Nephron progenitor cell (in vitro differentiated cells): ENCODE data around the gene DERL3.
"Not testable (repeated sequence)": the region's sequence is repeated elsewhere in the genome, so short reads cannot be mapped to it uniquely, and the experiment has no call there.

Source experiments
- DNase-seq: peaks from one replicate; pipeline ENCODE4 v3.0.0; 2021
- H3K27ac Mint-ChIP-seq: 2 replicates; pipeline ENCODE4 v1.8.0; 2021; ENCODE audit warnings: mild to moderate bottlenecking, moderate library complexity, mixed read lengths
- H3K27me3 Mint-ChIP-seq: 2 replicates; pipeline ENCODE4 v1.8.0; 2021; ENCODE audit warnings: mild to moderate bottlenecking, low read depth, mixed read lengths; ENCODE audit not compliant: poor library complexity
- H3K36me3 Mint-ChIP-seq: 2 replicates; pipeline ENCODE4 v1.8.0; 2021; ENCODE audit warnings: low read depth, mixed read lengths
- H3K4me1 Mint-ChIP-seq: 2 replicates; pipeline ENCODE4 v1.8.0; 2021; ENCODE audit warnings: mixed read lengths
- H3K4me3 Mint-ChIP-seq: 2 replicates; pipeline ENCODE4 v1.8.0; 2021; ENCODE audit warnings: mild to moderate bottlenecking, moderate library complexity, mixed read lengths
- H3K9me3 Mint-ChIP-seq: 2 replicates; pipeline ENCODE4 v1.8.0; 2021; ENCODE audit warnings: mild to moderate bottlenecking, moderate library complexity, mixed read lengths
- TF ChIP-seq, protein P1 (sequence below): fragments of 200-600 bp; sonication (generic); IDR thresholded peaks from 2 replicates; pipeline ENCODE4 v1.5.0; 2021; ENCODE audit warnings: antibody characterized with exemption

The DERL3 gene

GRCh38 chr22:23875801-23876200 is 37.0 kb upstream of the DERL3 start:
- Mint-ChIP-seq H3K9me3 (no peaks in the 10 kb centered on the region), H3K27me3 (peaks cover 7% of the 10 kb centered on the region), H3K36me3 (peaks cover 59% of the 10 kb centered on the region), H3K4me1 (peaks cover 12% of the 10 kb centered on the region), H3K27ac (no peak overlapping the region), H3K4me3 (no peak overlapping the region)
- TF ChIP-seq, protein P1, sequence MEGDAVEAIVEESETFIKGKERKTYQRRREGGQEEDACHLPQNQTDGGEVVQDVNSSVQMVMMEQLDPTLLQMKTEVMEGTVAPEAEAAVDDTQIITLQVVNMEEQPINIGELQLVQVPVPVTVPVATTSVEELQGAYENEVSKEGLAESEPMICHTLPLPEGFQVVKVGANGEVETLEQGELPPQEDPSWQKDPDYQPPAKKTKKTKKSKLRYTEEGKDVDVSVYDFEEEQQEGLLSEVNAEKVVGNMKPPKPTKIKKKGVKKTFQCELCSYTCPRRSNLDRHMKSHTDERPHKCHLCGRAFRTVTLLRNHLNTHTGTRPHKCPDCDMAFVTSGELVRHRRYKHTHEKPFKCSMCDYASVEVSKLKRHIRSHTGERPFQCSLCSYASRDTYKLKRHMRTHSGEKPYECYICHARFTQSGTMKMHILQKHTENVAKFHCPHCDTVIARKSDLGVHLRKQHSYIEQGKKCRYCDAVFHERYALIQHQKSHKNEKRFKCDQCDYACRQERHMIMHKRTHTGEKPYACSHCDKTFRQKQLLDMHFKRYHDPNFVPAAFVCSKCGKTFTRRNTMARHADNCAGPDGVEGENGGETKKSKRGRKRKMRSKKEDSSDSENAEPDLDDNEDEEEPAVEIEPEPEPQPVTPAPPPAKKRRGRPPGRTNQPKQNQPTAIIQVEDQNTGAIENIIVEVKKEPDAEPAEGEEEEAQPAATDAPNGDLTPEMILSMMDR, result no peak
- no peak for DNase-seq

GRCh38 chr22:23874871-23875270 is 36.1 kb upstream of the DERL3 start:
- Mint-ChIP-seq H3K36me3 (peaks cover 57% of the 10 kb centered on the region), H3K4me1 (peaks cover 12% of the 10 kb centered on the region), H3K9me3 (no peaks in the 10 kb centered on the region), H3K27me3 (peaks cover 7% of the 10 kb centered on the region), H3K4me3 (no peak overlapping the region), H3K27ac (no peak overlapping the region)
- TF ChIP-seq, protein P1, result no peak
- DNase-seq, result no peak

DNA sequence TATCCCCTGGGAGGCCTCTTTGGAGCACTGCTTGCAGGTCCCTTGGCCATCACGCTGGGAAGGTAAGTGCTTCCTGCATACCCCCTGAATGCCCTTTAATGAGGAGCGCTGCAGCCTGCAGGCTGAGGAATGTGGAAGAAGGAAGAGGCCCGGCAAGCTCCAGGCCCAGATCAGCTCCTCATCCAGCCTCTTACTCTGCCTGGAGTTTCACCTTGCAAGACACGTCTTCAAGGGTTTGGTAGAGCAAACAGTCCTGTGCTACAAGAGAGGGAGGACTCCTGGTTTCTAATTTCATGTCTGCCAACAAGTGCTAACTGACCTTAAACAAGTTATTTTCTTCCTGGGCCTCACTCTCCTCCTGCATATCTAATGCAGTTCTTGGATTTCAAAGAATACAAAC is 29.8 kb upstream of the DERL3 start:
- no peaks in the 10 kb centered on the region for H3K27me3 Mint-ChIP-seq
- H3K27ac Mint-ChIP-seq, result no peak overlapping the region
- DNase-seq, result no peak
- TF ChIP-seq, protein P1, result no peak
- no peaks in the 10 kb centered on the region for H3K4me1 Mint-ChIP-seq
- no peaks in the 10 kb centered on the region for H3K9me3 Mint-ChIP-seq
- peaks cover 44% of the 10 kb centered on the region for H3K36me3 Mint-ChIP-seq
- no peak overlapping the region for H3K4me3 Mint-ChIP-seq

DNA sequence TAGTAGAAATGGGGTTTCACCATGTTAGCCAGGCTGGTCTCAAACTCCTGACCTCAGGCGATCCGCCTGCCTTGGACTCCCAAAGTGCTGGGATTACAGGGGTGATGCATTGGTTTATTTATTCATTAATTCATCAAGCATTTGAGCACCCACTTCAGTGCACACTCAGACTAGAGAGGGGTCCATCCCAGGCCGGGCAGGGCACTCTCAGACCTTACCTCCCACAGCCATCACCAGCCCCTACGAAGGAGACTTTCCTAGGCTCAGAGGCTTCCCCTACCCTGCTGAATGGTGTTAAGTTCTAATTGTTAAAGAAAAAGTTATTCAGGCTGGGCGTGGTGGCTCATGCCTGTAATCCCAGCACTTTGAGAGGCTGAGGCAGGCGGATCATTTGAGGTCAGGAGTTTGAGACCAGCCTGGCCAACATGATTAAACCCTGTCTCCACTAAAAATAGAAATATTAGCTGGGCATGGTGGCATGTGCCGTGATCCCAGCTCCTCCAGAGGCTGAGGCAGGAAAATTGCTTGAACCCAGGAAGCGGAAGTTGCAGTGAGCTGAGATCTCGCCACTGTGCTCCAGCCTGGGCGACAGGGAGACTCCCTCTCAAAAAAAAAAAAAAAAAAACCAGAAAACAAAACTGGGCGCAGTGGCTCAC is 25.8 kb upstream of the DERL3 start:
- not testable (repeated sequence) for H3K4me3 Mint-ChIP-seq, H3K27ac Mint-ChIP-seq, DNase-seq, H3K4me1 Mint-ChIP-seq, H3K27me3 Mint-ChIP-seq, H3K9me3 Mint-ChIP-seq
- peaks cover 42% of the 10 kb centered on the region for H3K36me3 Mint-ChIP-seq

- TF ChIP-seq, protein P1, result peak; percentile 40
- no peaks in the 10 kb centered on the region for H3K27me3 Mint-ChIP-seq
- no peaks in the 10 kb centered on the region for H3K9me3 Mint-ChIP-seq
- peak; percentile 36 for DNase-seq
- H3K4me3 Mint-ChIP-seq, result no peak overlapping the region
- peak overlapping the region; percentile 22 for H3K27ac Mint-ChIP-seq
- peaks cover 24% of the 10 kb centered on the region for H3K4me1 Mint-ChIP-seq
- peaks cover 18% of the 10 kb centered on the region for H3K36me3 Mint-ChIP-seq
Observed at GRCh38 chr22:23862103-23862502, 23.3 kb upstream of the DERL3 start.

GRCh38 chr22:23860187-23860586 is 21.4 kb upstream of the DERL3 start:
- H3K36me3 Mint-ChIP-seq, result peaks cover 12% of the 10 kb centered on the region
- H3K9me3 Mint-ChIP-seq, H3K4me3 Mint-ChIP-seq, DNase-seq, H3K27ac Mint-ChIP-seq, H3K27me3 Mint-ChIP-seq: not testable (repeated sequence)
- H3K4me1 Mint-ChIP-seq, result peaks cover 35% of the 10 kb centered on the region

GRCh38 chr22:23859201-23859600 is 20.4 kb upstream of the DERL3 start:
- peak overlapping the region; percentile 86 for H3K4me3 Mint-ChIP-seq

More at GRCh38 chr22:23859201-23859600, 20.4 kb upstream of the DERL3 start:
- Mint-ChIP-seq H3K4me1 (peaks cover 35% of the 10 kb centered on the region), H3K36me3 (peaks cover 11% of the 10 kb centered on the region), H3K9me3 (no peaks in the 10 kb centered on the region), H3K27me3 (no peaks in the 10 kb centered on the region), H3K27ac (no peak overlapping the region)
- DNase-seq, result no peak
- TF ChIP-seq, protein P1, result no peak
